Activated gamma-delta T cell (primary cell): ENCODE measurements around the gene CPNE2.

ENCODE experiments used
- DNase-seq: peaks from one replicate; lab custom pipeline; 2025; lab: John Stamatoyannopoulos, UW

The CPNE2 gene

DNA sequence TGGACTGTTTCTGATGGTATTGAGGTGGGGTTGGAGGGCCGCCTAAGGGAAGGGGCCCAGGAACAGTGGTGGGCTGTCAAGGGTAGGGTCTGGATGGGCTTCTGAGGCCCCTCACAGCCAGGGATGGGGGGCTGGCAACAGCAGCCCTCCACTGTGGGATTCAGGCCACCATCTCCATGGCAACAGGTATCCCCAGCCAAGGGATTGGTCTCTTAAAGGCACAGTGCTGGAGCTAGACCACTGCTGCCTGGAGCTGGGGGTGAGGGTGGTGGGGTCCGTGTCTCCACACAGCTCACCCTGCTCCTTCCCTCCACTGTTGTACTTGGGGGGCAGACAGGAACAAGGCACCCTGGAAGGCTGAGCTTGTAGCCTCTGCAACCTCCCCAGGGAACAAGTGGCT is 51.6 kb downstream of the CPNE2 start:
- DNase-seq: no peak

DNA sequence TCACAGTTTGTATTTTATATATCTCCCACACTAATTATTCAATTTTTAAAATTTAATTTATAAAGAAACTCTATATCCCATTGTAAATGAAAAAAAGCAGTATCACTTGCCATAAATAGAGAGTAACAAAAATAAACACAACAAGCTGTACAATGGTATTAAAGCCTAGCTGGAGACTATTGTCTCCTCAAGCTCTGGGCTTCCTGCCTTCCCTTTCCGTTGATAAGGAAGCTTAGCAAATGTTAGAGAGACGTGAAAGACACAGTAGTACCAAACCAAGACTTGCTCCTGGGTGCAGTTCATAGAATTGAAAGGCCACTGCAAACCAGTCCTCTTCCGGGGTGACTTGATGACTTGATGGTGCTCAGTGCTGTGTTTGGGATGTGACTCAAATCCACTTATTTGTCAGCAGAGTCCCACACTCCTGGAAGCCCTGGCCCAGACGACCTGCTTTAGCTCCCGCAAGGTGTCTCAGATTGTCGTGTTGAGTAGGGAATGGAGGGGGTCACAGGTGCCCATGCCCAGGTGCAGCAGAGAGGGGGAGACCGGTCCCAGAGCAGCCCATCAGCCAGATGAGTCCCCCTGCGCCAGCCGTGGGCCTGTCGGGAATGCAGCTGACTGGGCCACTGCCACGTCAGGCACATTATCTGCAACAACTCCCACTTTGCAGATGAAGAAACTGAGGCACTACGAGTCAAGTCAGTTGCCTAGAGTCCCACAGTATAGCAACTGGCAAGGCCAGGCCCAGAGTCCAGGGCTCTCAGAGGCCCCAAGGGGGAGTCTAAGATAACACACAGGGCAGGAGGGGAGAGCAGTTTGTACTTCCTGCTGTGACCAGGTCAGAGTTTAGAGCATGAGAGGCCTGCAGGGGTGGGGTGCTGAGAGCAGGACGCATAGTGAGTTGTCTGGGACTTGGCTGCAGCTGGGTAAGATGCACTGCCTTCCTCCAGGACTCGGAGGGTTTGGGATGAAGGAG is 53.0 kb downstream of the CPNE2 start:
- DNase-seq: no peak

DNA sequence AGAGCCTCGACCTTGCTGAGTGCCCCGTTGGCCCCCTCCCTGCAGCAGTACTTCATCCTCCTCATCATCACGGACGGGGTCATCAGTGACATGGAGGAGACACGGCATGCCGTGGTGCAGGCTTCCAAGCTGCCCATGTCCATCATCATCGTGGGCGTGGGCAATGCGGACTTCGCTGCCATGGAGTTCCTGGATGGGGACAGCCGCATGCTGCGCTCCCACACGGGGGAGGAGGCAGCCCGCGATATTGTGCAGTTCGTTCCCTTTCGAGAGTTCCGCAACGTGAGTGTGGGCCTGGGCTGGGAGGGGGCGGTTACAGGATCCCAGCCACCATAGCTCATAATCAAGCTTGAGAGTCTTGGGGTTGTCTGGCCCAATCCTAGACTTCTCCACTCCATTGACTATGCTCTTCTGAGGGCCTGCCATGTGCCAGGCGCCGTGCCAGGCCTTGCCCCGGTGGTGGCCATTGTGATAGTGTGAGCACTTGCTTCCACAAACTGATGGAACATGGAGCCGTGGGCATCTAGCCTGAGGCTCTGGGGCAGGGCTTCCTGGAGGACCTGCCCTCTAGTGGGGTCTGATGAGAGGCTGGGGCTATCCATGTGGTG is 53.8 kb downstream of the CPNE2 start:
- no peak for DNase-seq

DNA sequence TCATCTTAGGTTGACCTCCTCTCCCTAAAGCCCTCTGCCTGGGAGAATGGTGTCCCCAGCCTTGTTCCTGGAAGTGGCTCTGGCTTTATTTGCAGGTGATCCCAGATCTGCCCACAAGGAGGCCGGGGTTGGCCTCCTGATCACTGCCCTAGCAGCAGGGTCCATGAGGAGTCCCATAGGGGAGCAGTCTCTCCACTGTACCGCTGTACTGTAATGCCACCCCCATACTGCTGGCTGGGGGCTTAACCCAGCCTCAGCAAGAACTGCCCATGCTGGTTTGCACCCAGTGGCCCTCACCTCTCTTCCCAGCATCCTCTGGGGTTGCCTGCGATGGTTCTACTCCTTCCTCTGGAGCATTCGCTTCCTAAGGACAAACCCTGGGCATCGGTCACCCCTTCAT is 54.4 kb downstream of the CPNE2 start:
- DNase-seq: no peak

DNA sequence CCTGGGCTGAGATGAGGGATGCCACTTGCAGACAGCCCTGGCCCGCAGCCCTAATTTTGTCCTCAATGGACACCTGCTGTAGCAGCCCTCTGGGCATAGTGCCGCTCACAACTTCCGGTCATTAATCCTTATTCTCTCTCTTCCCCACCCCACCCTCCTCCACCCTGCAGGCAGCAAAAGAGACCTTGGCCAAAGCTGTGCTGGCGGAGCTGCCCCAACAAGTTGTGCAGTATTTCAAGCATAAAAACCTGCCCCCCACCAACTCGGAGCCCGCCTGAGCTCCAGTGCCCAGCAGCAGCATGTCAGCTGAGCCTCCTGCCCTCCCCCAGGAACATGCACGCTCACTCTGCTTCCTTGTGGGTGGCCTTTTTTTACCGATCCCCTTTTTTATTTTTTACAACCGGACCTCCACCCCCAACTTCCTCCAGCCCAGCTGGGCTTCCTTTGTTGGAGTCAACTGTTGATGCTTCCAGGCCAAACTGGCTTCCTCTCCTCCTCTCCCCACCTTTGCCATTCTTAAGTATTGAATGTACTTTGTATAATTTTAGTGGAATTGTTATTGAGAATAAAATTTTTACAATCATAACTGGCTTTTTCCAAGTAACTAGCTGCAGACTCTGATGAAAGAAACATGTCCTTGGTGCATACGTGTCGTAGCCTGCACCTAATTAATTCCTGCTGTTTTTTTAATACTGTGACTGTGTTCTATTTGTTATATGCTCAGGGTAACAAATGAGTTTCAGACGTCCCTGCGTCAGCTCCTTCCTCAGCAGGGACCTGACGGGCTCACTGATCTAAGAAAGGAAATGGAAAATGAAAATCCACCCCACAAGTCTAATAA is 55.2 kb downstream of the CPNE2 start:
- no peak for DNase-seq

DNA sequence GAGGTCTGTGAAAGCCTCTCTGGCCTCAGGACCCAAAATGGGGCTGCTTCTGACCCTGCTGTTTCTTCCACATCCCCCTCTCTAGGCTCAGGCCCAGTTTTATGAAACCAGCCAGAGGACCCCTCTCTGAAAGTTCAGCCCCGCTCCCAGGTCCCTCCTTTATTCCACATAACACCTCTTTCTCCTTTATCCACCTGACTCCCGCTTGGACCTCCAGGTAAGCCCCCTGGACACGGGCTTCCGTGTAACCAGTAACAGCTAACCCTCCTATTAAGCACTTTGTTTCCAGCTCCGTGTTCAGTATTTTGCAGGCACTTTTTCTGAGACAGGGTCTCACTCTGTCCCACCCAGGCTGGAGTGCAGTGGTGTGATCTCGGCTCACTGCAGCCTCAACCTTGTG is 56.1 kb downstream of the CPNE2 start:
- no peak for DNase-seq

DNA sequence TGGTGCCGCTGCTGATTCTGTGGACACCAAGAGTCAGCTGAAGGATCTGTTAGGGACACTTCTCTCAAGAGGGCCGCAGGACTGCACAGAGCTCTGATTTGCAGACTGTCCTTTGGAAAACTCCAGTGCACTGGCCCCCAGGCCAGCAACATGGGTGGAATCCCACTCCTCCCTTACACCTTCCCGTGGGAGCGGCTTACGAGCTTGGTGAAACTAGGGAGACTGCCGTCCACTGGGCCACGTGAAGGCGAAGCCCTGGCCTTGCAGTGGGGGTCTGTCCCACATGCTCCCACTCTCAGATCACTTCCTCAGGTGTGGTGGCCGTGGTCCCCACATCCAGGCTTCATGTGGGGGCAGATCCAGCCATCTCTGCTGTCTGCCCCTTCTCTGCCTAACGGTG is 57.0 kb downstream of the CPNE2 start:
- DNase-seq: no peak

DNA sequence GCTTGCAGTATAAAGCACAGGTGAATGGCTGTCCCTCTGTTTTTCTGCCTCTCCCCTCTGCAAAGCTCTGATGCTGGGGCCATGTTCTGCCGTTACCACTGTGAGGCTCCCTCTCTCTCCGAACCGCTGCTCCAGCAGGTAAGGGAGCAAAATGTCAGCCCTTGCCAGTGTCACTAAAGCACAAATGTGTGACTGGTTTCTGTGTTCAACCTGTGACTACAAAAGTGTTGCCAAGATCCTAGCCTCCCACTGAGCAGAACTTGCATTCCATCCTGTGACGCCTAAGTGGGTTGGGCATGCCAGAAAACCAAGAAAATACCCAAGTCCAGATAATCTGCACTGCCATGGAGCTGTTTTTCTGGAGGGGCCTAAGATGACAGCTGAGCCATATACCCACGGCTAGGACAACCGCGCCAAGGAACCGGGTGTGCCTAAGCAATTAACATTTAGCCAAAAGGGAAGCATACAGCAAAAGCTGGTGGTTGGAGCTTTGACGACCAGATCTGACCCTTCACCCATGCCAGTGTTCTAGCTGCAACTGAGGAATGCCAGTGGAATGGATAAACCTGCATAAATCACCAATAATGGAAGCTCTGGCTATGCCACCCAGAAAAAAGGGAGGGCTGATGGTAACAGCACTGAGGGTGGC is 58.4 kb downstream of the CPNE2 start:
- no peak for DNase-seq

DNA sequence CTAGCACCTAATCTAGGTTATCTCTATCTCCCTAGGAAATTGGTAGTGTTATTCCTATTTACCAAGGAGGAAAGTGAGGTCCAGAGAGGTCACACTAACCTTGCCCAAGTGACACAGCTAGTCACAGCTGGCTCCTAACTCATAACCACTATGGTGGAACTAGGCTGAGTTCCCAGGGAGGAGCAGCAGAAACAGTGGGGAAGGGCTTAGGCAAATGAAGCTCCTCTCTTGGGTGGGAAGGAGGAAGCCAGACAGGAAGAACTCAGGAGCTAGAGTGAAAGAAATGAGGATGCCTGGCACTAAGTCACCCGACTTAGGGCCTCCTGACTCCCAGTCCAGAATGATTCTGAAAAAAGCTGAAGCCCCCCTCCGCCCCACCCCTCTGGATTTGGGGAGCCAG is 59.0 kb downstream of the CPNE2 start:
- no peak for DNase-seq

DNA sequence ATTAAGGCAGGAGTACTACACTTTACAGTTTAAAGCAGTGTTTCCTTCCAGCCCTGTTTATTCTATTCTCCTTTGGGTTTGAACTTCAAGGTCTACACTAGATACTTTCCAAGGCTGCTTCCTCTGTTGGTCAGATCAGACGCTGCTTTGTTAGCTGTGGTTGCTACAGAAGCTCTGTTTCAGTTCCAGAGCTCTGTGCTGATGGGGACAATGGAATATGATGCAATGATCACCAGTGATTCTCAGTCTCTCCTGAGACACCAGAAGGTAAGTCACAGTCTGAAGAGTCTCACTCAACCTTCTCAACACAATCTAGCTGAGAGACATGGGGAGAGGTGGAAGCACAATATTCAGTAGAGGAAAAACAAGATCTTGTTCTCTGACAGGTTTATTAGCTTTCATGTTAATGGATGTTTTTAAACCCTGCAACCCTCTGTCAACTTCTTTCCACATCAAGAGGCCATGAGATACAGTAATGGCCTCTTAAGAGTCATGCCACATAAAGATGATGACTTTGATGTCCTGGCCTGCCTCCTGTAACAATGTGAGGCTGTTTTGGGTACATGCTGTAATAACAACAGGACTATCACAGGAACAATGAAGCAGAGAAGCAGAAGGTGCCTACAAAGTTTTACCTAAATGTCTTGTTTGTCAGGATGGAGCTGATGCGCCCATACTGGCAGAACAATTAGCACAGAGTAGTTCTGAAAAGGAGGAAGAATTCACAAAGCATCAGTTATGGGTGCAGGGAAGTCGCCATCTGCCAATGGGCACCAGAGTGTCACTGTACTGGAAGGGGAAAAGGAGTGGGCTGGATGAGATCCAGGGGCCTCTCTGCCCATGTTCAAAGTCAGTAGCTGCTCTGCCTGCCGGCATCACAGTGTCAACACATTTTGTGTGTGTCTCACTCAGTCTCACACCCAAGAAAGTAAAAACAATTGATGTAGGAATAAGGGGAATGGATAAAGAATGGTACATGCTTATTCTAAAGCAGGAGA is 60.0 kb downstream of the CPNE2 start:
- no peak for DNase-seq

DNA sequence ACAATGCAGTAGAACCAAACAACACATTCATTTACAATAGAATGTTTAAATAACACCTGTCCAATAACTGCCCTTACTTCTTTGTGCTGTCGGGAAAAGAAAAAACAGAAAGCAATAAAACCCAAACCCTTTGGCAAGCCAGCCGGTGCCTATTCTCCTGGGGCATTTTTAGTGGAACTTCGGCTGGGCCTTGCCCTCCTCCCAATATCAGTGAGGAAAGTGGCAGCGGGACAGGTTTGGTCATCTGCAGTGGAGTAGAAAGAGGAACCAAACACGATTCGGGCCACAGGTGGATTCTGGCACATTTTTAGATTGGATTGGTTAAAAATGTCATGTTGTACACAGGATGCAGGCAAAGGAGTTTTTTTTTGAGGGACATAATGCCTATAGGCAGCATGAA is 61.5 kb downstream of the CPNE2 start:
- DNase-seq: no peak

DNA sequence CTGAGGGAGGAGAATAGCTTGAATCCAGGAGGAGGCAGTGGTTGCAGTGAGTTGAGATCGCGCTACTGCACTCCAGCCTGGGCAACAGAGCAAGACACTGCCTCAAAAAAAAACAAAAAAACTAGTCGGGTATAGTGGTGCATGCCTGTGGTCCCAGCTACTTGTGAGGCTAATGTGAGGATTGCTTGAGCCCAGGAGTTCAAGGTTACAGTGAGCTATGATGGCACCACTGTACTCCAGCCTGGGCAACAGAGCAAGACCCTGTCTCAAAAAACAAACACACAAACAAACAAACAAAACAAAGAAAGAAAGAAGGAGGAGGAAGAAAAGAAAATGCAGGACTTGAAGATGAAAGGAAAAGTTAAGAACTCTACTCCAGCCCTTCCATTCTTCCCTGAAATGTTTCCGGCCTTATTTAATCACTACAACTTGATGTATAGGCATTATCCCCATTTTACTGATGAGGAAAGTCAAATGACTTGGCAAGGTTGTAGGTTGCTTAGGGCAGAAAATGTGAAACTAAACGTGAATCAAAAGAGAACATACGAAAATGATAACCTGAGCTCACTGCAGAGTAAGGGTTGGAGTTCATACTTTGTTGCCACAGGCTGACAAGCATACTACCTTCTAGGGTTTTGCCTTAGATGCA is 63.4 kb downstream of the CPNE2 start:
- no peak for DNase-seq

DNA sequence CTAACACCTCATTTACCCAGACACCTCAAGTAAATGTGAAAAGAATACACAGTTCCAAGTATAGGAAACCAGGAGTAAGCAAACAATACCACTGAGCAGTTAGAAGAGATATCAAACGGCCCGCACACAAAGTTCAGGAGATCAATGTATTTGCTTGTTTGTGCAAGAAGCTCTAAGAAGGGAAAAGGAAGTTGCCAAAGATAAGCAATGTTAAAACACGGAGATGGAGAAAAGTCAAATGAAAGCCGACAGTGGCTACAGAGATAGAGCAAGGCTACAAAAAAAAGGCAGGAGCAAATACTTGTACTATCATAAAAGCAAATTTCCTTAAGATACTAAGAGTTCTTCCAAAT is 63.9 kb downstream of the CPNE2 start:
- no peak for DNase-seq

DNA sequence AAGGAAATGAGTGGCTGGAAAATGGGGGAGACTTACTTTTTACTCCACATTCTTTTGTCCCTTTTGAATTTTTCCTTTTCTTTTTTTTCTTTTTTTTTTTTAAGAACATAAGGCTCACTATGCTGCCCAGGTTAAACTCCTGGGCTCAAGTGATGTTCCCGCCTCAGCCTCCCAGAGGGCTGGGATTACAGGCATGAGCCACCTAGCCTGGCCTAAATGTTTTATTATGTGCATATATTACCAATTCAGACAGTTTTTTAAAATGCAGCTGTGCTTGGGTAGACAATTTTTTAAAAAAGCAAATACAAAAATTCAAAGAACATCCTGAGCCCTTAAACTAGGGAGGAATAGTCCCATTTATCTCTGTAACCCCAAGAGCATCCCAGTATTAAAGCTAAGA is 65.2 kb downstream of the CPNE2 start:
- DNase-seq: no peak

DNA sequence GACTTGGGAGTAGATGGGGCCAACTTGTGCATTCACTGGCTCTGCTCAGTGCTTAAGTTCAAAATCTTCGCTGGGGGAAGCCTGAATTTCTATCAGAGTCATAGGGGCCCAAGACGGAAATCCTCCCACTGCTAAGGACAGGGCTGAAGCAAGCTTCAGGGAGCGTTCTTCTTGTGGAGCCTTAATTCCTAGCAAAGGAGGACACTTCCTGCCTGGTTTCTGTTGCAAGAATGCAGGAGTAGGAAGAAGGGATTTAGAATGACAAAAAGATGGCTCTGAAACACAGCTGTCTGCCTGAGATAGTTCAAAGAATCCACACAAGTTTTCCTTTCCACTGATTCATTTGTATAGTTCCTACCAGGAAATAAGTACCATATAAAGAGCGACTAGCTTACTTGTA is 67.1 kb downstream of the CPNE2 start:
- no peak for DNase-seq

DNA sequence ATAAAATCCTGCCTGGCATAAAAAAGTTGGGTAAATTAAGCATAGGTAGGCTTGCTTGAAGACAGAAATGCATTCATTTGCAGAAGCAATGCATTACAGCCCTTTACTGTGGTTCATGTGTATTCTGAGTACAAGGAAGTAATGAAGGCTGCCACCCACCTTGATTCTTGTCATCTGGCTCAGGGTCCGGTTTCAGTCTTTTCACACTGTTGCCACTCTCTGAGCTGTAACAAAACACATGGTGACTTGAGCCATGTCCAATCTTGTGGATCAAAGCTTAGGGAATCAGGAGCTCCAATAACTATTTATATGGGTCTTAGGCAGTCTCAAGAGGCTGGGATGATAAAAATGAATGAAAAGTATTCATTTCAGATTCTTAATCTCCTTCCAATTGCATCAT is 71.5 kb downstream of the CPNE2 start:
- no peak for DNase-seq

DNA sequence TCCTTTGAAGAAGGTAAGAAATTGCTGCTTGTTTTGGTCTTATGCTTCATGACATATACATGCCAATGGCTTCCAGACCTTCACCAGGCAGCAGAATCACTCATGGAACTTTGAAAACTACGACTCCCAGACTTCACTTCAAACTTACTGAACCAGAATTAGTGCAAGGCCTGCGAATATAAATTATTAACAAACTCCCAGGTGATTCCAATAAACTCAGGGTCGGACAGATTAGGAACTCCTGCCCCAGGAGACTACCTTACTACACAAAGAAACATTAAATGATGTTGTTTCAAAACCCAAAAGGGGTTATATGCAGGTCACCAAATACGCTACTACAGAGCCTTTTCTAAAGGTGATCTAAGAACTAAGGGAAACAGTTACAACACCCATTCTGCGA is 73.1 kb downstream of the CPNE2 start:
- DNase-seq: no peak

DNA sequence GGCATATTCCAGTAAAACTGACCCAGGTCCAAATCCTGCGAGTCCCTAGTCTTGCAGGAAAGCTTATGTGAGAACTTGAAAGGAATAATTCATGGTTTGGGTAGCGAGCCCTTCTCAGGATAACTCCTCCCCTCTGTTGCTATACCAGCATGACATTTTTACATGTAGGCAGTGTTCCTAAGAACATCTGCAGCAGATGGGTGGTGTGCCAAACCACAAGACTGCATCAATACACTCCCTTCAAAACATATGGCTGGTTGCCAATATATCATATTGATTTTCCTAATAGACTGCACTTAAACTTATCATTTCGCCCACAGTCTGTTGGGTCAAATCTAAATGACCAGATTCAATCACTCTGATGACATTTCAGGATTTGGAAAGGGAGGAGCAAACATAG is 73.6 kb downstream of the CPNE2 start:
- no peak for DNase-seq

DNA sequence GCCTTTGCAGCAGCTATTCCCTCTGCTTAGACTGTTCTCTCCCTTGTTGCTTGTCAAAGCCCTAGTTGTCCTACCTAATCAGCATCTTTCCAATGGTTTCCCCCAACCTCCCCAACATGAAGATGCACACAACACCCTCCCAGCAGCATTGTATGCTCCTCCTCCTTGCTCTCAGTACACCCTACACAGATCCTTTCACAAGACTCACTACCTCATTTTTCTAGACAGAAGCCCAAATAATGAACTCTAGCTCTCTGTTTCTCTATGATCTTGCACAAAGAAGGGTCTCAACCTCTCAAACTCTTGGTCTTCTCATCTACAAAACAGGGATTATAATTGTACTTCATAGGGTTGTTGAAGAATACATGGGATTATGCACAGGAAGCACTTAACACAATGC is 74.1 kb downstream of the CPNE2 start:
- DNase-seq: no peak

DNA sequence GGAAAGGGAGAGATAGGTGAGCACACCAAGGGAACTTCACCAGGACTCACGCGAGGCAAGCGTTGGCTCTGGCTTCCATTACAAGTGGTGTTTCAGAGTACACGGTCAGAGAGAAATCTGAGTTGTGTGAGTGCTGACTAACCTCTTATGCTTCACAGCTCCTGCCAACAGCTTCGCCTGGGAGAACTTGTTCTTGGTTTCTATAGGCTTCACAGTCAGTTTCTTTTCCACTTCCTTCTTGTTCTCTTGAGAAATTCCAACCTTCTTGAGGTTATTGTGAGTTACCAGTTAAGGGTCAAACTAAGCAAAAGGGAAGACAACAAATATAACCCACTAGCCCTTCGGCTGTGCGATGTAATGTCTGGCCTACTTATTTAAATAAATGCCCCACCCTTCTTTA is 74.6 kb downstream of the CPNE2 start:
- DNase-seq: no peak
